ENCODE data around the gene ADAM23. TPM values are rescaled to one million over a fixed set of nuclear protein-coding genes. Genes with fewer than 3 reads are reported as not detected.

Gene ADAM23
- total and polyA plus RNA-seq, 2 of the 13 experiments (the other 11 are each of a cell fraction or from before 2014, with no cell fraction given), result 0.04 TPM; not detected in 1

- H2AFZ ChIP-seq (ENCODE audit: low read length), result no peak overlapping the region
- no peak overlapping the region for H3K27ac ChIP-seq (ENCODE audit: extremely low read length, insufficient read depth, low read length)
- H3K27me3 ChIP-seq (ENCODE audit: control insufficient read depth in 1 of 2, insufficient read depth in 2 of 2, low read length in 2 of 2), result no peaks in the 10 kb centered on the region
- ChIA-PET POLR2A (no interaction called here), CTCF (ENCODE audit: low intra/inter-chr PET ratio, low total read pairs) (no interaction called here)
- no peaks in the 10 kb centered on the region for H4K20me1 ChIP-seq (ENCODE audit: insufficient read depth, low read length)
- BruUV-seq (replicated peaks), result no TSS peak
- H3K9ac ChIP-seq (ENCODE audit: insufficient read depth, low read depth, low read length), result no peak overlapping the region
- 26% methylated on average over 1 of the region's 1 CpG for WGBS (ENCODE audit: low lambda C conversion rate)
- FAIRE-seq (no peak), DNase-seq (ENCODE audit: low spot score) (no peak), ATAC-seq (no peak)
- intact Hi-C loops (cut with micrococcal nuclease; ENCODE audit: unreplicated experiment) (no loop called here), in situ Hi-C loops (cut with HindIII; ENCODE audit: extremely low pct_ligation_motif_present, low pct_unique_long_range_greater_than_20kb) (no loop called here)
- no peak overlapping the region for H3K4me3 ChIP-seq (replicated peaks in 1 of 3; ENCODE audit: insufficient read depth in 1 of 3, low read depth in 2 of 3, low read length in 3 of 3)
- H3K4me2 ChIP-seq (ENCODE audit: low read depth, low read length), result no peak overlapping the region
- TF ChIP-seq HES4 (CRISPR knock-in tag; IDR thresholded peaks at IDR 0.05; ENCODE audit: borderline replicate concordance) (no peak), XBP1 (CRISPR knock-in tag; IDR thresholded peaks at IDR 0.05) (no peak), SMC3 (IDR thresholded peaks at IDR 0.05; ENCODE audit: low read length) (no peak), ZBTB38 (CRISPR knock-in tag; IDR thresholded peaks at IDR 0.05) (no peak), SATB2 (CRISPR knock-in tag; IDR thresholded peaks at IDR 0.05) (no peak), SNAI1 (CRISPR knock-in tag; IDR thresholded peaks at IDR 0.05; ENCODE audit: borderline replicate concordance) (no peak), TCF7 (IDR thresholded peaks at IDR 0.05; ENCODE audit: low read depth) (no peak), ZNF704 (CRISPR knock-in tag; IDR thresholded peaks at IDR 0.05; ENCODE audit: borderline replicate concordance) (no peak), ZNF839 (CRISPR knock-in tag; IDR thresholded peaks at IDR 0.05; ENCODE audit: borderline replicate concordance) (no peak), MEF2D (CRISPR knock-in tag; IDR thresholded peaks at IDR 0.05) (no peak), HIVEP1 (CRISPR knock-in tag; IDR thresholded peaks at IDR 0.05) (no peak)
- H3K79me2 ChIP-seq (ENCODE audit: insufficient read depth, low read length), result no peaks in the 10 kb centered on the region
- no peaks in the 10 kb centered on the region for H3K36me3 ChIP-seq (replicated peaks in 1 of 2; ENCODE audit: control insufficient read depth in 1 of 2, insufficient read depth in 2 of 2, low read length in 2 of 2)
- H3K4me1 ChIP-seq (ENCODE audit: insufficient read depth, low read length), result no peaks in the 10 kb centered on the region
- H3K9me3 ChIP-seq (ENCODE audit: low read length), result no peaks in the 10 kb centered on the region
Measured at GRCh38 chr2:206452242-206452641, 8.9 kb downstream of the ADAM23 start.

All from HepG2 (cell line).